GM12878 (cell line): ENCODE results near the gene RFX3. TPM values are rescaled to one million over a fixed set of nuclear protein-coding genes. Genes with fewer than 3 reads are reported as not detected.
A peak's percentile ranks its signal among the peaks of the same experiment; 100 is the strongest.

Experiments used
- BMI1 ChIP-seq: fragments of 450-650 bp; IDR thresholded peaks from 2 replicates; pipeline ENCODE4 v1.6.1; 2016; ENCODE audit warnings: mild to moderate bottlenecking, moderate library complexity, borderline replicate concordance
- HSF1 ChIP-seq: fragments of 150-350 bp; IDR thresholded peaks from 2 replicates; pipeline ENCODE4 v1.6.1; 2014; ENCODE audit warnings: mild to moderate bottlenecking, low read depth, low read length
- NFIC ChIP-seq: IDR thresholded peaks from 2 replicates; pipeline ENCODE4 v1.6.1; 2012; ENCODE audit warnings: low read depth, mild to moderate bottlenecking, inconsistent platforms, low read length, moderate library complexity
- POU2F2 ChIP-seq: IDR thresholded peaks from 3 replicates; pipeline ENCODE4 v1.6.1; 2011; ENCODE audit warnings: low read depth, mild to moderate bottlenecking, low read length, borderline replicate concordance
- polyA plus RNA-seq, 11 experiments: library from polyadenylated mRNA; depleted of rRNA in 4 of 11; unstranded in 6 of 11; stranded (reverse) in 5 of 11; fragments of >200 nt; fragmentation: Nextera tagmentation in 4 of 11; fragmentation: Illumina TruSeq in 1 of 11; extraction: Ambion mirVana in 4 of 11; extraction: Trizol in 1 of 11; gene quantifications; 1 replicate in 1 of 11; 2 replicates in 10 of 11; pipeline versions ENCODE4 v1.2.1 to v1.2.3, GENCODE V29; 2011 to 2016; ENCODE audit warnings: inconsistent platforms in 2 of 11, missing spikeins in 2 of 11, low read depth in 1 of 11
- total RNA-seq, 4 experiments: library from RNA; depleted of rRNA in 3 of 4; stranded (reverse); fragments of >200 nt in 3 of 4; fragmentation: Illumina TruSeq in 1 of 4; extraction: Trizol in 1 of 4; gene quantifications; 2 replicates each; pipeline versions ENCODE4 v1.2.1 to v1.2.3, GENCODE V29; 2013 to 2021
- TF ChIP-seq, protein P1 (sequence below): IDR thresholded peaks from 2 replicates; pipeline ENCODE4 v1.6.1; 2012; ENCODE audit warnings: low read depth, low read length, improper control_type of control experiment
- TF ChIP-seq, protein P2 (sequence below): IDR thresholded peaks from 2 replicates; pipeline ENCODE4 v1.6.1; 2012; ENCODE audit warnings: low read depth, low read length, improper control_type of control experiment

The RFX3 gene
- total and polyA plus RNA-seq, 10 of the 15 experiments (the other 5 are each of a cell fraction or from before 2014, with no cell fraction given) = 1.2 to 26.4 (median 6.7) TPM

DNA sequence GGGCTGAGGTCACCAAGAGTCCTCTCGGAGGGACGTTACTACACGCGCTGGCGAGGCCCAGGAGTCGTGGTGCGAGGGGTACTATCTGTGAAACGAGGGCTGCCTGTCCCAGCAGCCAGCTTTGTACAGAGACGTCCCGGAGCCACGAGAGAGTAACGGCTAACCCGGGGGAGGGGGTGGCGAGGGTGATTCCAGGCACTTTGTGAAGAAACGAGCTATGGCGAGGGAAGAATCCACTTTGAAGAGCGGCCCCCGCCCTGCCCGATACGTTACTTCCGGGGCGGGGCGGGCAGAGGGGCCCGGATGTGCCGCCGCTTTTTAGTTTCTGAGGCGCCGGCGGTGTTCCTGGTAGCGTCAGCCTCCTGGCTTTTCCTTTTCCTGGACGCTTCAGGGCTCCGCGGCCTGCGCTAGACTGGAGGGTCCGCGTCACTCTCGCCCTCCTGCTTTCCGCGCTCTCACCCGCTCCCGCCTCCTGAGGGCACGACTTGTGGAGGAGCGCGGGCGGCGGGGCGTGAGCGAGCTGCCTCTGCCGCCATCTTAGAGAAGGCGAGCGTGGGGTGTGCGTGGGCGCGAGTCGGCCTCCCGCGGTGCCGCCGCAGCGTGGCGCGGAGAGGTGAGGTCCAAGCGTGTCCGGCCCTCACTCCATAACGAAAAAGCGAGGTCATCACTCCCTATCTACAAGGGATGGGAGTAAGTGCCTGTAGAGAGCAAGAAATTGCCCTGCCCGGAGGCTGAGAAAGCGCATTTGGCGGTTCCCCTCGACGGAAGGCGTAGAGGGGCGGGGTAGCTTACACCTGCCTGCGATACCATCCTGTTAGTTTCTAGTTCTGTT lies 580 bp upstream of the RFX3 start (continued):
- TF ChIP-seq HSF1 (no peak), POU2F2 (peak; percentile 45), NFIC (0 out of 2 replicates have a peak, but pooled peaks have one; percentile 39), BMI1 (no peak)
- TF ChIP-seq, protein P1, sequence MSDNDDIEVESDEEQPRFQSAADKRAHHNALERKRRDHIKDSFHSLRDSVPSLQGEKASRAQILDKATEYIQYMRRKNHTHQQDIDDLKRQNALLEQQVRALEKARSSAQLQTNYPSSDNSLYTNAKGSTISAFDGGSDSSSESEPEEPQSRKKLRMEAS = no peak; the same call in 1 of the 2 replicates
- TF ChIP-seq, protein P2, sequence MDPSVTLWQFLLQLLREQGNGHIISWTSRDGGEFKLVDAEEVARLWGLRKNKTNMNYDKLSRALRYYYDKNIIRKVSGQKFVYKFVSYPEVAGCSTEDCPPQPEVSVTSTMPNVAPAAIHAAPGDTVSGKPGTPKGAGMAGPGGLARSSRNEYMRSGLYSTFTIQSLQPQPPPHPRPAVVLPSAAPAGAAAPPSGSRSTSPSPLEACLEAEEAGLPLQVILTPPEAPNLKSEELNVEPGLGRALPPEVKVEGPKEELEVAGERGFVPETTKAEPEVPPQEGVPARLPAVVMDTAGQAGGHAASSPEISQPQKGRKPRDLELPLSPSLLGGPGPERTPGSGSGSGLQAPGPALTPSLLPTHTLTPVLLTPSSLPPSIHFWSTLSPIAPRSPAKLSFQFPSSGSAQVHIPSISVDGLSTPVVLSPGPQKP = peak; percentile 44
